Measurements from ENCODE around the gene NFIX. TPM values are rescaled to one million over a fixed set of nuclear protein-coding genes. Genes with fewer than 3 reads are reported as not detected.

Gene NFIX
- total RNA-seq, 4 donors from 2014 or later, result 31.9 to 128 (median 105) TPM

- Histone ChIP-seq H3K4me1 (peaks cover 67 to 75% of the 10 kb centered on the region in 2 donors), H3K9me3 (no peaks in the 10 kb centered on the region), H3K4me3 (peak overlapping the region; percentile 51 to 54 (median 52)), H3K36me3 (peaks cover 0 to 9% of the 10 kb centered on the region in 2 donors), H3K27ac (peak overlapping the region; percentile 92 to 100 (median 96)), H3K27me3 (no peaks in the 10 kb centered on the region)
- DNase-seq (peak in 1 of 2 donors; percentile 55), ATAC-seq (peak; percentile 13 to 40)
- intact Hi-C loops (cut with DNase I; ENCODE audit: low total_unique reads), result no loop called here
- TF ChIP-seq, protein P1, sequence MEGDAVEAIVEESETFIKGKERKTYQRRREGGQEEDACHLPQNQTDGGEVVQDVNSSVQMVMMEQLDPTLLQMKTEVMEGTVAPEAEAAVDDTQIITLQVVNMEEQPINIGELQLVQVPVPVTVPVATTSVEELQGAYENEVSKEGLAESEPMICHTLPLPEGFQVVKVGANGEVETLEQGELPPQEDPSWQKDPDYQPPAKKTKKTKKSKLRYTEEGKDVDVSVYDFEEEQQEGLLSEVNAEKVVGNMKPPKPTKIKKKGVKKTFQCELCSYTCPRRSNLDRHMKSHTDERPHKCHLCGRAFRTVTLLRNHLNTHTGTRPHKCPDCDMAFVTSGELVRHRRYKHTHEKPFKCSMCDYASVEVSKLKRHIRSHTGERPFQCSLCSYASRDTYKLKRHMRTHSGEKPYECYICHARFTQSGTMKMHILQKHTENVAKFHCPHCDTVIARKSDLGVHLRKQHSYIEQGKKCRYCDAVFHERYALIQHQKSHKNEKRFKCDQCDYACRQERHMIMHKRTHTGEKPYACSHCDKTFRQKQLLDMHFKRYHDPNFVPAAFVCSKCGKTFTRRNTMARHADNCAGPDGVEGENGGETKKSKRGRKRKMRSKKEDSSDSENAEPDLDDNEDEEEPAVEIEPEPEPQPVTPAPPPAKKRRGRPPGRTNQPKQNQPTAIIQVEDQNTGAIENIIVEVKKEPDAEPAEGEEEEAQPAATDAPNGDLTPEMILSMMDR (IDR thresholded peaks at IDR 0.05 in 4 of 5, conservative IDR thresholded peaks at IDR 0.05 in 1 of 5), result peak in 1 of 5 experiments; percentile 30
- TF ChIP-seq POLR2A (IDR thresholded peaks at IDR 0.05), result no peak
- in situ Hi-C loops (cut with MboI; ENCODE audit: low sequenced_read_pairs in 4 of 4), result no loop called here
These were observed 74.4 kb downstream of the NFIX start for GRCh38 chr19:13069415-13070359.

DNA sequence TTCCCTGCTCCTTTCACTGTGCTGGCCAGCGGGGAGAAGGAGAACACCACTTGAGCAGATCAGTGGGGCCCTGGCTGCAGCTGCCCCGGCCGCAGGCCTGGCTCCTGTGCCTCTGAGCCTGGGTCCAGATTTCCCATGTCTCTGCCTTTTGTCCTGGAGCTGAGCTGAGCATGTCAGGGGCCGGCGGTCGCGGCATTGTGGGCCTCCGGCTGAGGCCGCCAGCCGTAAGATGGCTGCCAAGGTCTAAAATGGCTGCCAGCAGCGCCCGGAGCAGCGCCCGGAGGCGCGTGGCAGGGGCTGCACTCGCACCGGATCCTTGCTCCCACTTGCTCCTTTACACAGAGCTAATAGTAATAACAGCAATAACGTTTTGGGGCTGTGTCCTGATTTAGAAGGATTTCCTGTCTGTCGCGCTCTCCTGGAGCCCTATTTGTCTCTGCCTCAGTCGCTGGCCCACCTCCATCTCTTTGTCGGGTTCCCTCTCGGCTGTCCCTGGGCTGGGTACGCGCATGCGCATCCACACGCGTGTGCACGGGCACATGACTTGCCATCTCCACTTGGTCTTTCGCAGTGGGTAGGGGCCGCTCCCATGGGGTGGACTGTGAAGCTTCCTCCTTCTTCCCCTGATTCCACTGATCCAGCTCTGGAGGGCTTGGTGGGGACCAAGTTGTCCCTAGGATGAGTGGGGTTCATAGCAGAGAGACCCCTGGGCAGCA lies 75.3 kb downstream of the NFIX start:
- intact Hi-C loops (cut with DNase I; ENCODE audit: low total_unique reads) (no loop called here), in situ Hi-C loops (cut with MboI; ENCODE audit: low sequenced_read_pairs in 4 of 4) (no loop called here)
- ATAC-seq (peak; percentile 57), DNase-seq (peak in 1 of 2 donors; percentile 81)
- peaks cover 0 to 13% of the 10 kb centered on the region in 2 donors for H3K36me3 ChIP-seq
- H3K4me1 ChIP-seq, result peaks cover 65 to 72% of the 10 kb centered on the region in 2 donors
- peak overlapping the region; percentile 92 to 100 (median 96) for H3K27ac ChIP-seq
- H3K4me3 ChIP-seq, result peak overlapping the region; percentile 51 to 54 (median 52)
- H3K9me3 ChIP-seq, result no peaks in the 10 kb centered on the region
- TF ChIP-seq POLR2A (IDR thresholded peaks at IDR 0.05), result peak; percentile 22 to 43
- TF ChIP-seq, protein P1 (IDR thresholded peaks at IDR 0.05 in 4 of 5, conservative IDR thresholded peaks at IDR 0.05 in 1 of 5), result no peak
- H3K27me3 ChIP-seq, result no peaks in the 10 kb centered on the region

- no peak overlapping the region for H3K4me3 ChIP-seq
- peaks cover 0 to 23% of the 10 kb centered on the region in 2 donors for H3K36me3 ChIP-seq
- peaks cover 65 to 72% of the 10 kb centered on the region in 2 donors for H3K4me1 ChIP-seq
- intact Hi-C loops (cut with DNase I; ENCODE audit: low total_unique reads) (no loop called here), in situ Hi-C loops (cut with MboI; ENCODE audit: low sequenced_read_pairs in 4 of 4) (no loop called here)
- no peak for DNase-seq
- no peaks in the 10 kb centered on the region for H3K27me3 ChIP-seq
- no peaks in the 10 kb centered on the region for H3K9me3 ChIP-seq
- ATAC-seq, result no peak
- peak overlapping the region; percentile 92 to 100 (median 96) for H3K27ac ChIP-seq
- TF ChIP-seq POLR2A (IDR thresholded peaks at IDR 0.05), result no peak
- TF ChIP-seq, protein P1 (IDR thresholded peaks at IDR 0.05 in 4 of 5, conservative IDR thresholded peaks at IDR 0.05 in 1 of 5), result no peak
These were observed 76.3 kb downstream of the NFIX start for GRCh38 chr19:13071444-13072187.

DNA sequence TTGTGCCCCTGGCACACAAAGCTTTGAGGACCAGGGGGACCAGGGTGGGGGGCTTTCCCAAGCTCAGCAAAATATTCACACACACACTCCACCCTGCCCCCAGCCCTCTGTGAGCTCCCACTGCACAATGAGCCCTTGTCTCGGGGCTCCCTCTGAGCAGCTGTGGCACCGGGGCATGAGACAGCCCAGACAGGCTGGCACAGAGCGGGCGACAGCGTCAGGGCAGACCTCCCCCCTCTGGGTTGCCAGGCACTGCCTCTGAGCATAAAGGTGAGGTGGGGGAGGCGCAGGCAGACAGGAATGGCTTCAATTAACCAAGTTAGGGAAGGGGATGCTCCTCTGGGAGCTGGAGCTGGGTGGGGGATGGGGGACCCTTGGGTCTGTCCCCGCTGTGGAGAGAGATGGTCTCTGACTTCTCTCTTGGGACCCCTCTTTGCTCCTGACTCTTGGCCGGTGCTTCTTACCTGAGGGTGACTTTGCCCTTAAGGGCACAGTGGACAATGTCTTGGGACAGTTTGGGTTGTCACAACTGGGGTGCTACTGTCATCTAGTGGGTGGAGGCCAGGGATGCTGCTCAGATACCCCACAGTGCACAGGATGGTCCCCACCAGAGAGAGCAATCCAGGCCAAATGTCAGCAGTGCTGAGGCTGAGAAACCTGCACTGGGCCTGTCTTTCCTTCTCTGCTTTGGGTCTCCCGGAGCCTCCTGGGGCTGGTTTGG lies 77.1 kb downstream of the NFIX start:
- Histone ChIP-seq H3K4me3 (no peak overlapping the region), H3K27me3 (no peaks in the 10 kb centered on the region), H3K4me1 (peaks cover 64 to 72% of the 10 kb centered on the region in 2 donors), H3K9me3 (no peaks in the 10 kb centered on the region), H3K36me3 (peaks cover 0 to 24% of the 10 kb centered on the region in 2 donors), H3K27ac (peak overlapping the region; percentile 92 to 100 (median 96))
- TF ChIP-seq POLR2A (IDR thresholded peaks at IDR 0.05), result no peak
- TF ChIP-seq, protein P1 (IDR thresholded peaks at IDR 0.05 in 4 of 5, conservative IDR thresholded peaks at IDR 0.05 in 1 of 5), result no peak
- no peak for DNase-seq
- no peak for ATAC-seq
- in situ Hi-C loops (cut with MboI; ENCODE audit: low sequenced_read_pairs in 4 of 4), result no loop called here
- intact Hi-C loops (cut with DNase I; ENCODE audit: low total_unique reads), result no loop called here

Data from gastrocnemius medialis (tissue), 4 donors.